Erythroblast (primary cell): ENCODE results near the gene UBL5.

ENCODE experiments used
- GATA1 ChIP-seq: IDR thresholded peaks from 2 replicates; pipeline ENCODE4 v1.6.1; 2011; ENCODE audit warnings: low read depth, mild to moderate bottlenecking, control low read depth, low read length, moderate library complexity
- POLR2A ChIP-seq: IDR thresholded peaks from 2 replicates; pipeline ENCODE4 v1.6.1; 2011; ENCODE audit warnings: mild to moderate bottlenecking, low read length

GRCh38 chr19:9836021-9836420, 8.3 kb downstream of the UBL5 start:
- TF ChIP-seq POLR2A (no peak), GATA1 (no peak)
